Measurements from ENCODE around the gene ZNF846. TPM values are rescaled to one million over a fixed set of nuclear protein-coding genes. Genes with fewer than 3 reads are reported as not detected.

The ZNF846 gene
- total and polyA plus RNA-seq, 9 of the 15 experiments (the other 6 are each of a cell fraction or from before 2014, with no cell fraction given): 4.1 to 8.7 (median 7.8) TPM

DNA sequence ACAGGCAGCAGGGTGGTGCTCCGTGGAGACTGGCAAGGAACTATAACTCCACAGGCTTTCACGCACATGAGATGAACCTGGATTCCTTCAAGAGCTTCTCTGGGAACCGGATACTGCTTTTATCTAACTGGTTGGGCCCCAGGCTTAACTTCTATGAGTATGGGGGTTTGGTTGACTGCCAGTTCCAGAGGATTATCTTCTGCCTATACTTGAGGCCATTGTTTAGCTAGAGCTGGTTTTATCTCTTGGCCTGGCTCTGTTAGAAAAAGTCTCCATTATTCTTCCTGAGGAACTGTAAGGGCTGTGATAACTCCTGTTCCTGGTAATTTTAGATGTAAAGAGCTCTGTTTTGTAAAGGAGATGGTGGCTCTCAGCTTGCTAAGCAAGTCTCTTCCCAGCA, 40.9 kb downstream of the ZNF846 start:
- no peaks in the 10 kb centered on the region for H3K9me1 ChIP-seq (ENCODE audit: control insufficient read depth, insufficient read depth, low read length)
- H3K4me2 ChIP-seq (ENCODE audit: insufficient read depth, low read length): peak overlapping the region; percentile 48
- WGBS (ENCODE audit: insufficient coverage, low coverage, missing lambda C conversion rate): 5% methylated on average over 3 of the region's 3 CpGs
- no peaks in the 10 kb centered on the region for H3K36me3 ChIP-seq (ENCODE audit: control insufficient read depth, insufficient read depth, low read length)
- in situ Hi-C loops (cut with MboI) (no loop called here), intact Hi-C loops (cut with micrococcal nuclease) (no loop called here)
- H3K9ac ChIP-seq (ENCODE audit: insufficient read depth in 1 of 2, low read depth in 2 of 2, low read length in 2 of 2): no peak overlapping the region
- H3K27ac ChIP-seq (ENCODE audit: extremely low read depth, low read depth, low read length): peak overlapping the region; percentile 47
- no peaks in the 10 kb centered on the region for H4K20me1 ChIP-seq (replicated peaks; ENCODE audit: control insufficient read depth, insufficient read depth, low read length)
- no TSS peak for BruUV-seq (replicated peaks)
- H3K4me3 ChIP-seq: no peak overlapping the region
- ChIA-PET POLR2A (interaction anchor here (0.6 to 1.0 kb wide), 3 partner anchors 8 to 40 kb away, joined by 3 to 4 read pairs (median 3); no protein-coding TSS in a partner anchor), CTCF (ENCODE audit: low intra/inter-chr PET ratio) (no interaction called here)
- peak overlapping the region; percentile 90 for H2AFZ ChIP-seq (ENCODE audit: low read depth, low read length)
- peak; percentile 60 for FAIRE-seq
- H3K27me3 ChIP-seq (ENCODE audit: control insufficient read depth in 2 of 2, insufficient read depth in 2 of 2, low read length in 2 of 2): no peaks in the 10 kb centered on the region
- no peaks in the 10 kb centered on the region for H3K9me3 ChIP-seq (replicated peaks; ENCODE audit: control insufficient read depth, insufficient read depth, low read depth, low read length)
- peaks cover 0 to 17% of the 10 kb centered on the region in 2 experiments; a peak in 3 of 5 replicates for H3K4me1 ChIP-seq (replicated peaks in 1 of 2; ENCODE audit: control insufficient read depth in 2 of 2, insufficient read depth in 2 of 2, low read length in 2 of 2)
- ATAC-seq: peak; percentile 47
- H3K79me2 ChIP-seq (ENCODE audit: control insufficient read depth, insufficient read depth, low read length): no peaks in the 10 kb centered on the region
- DNase-seq (ENCODE audit: extremely low read depth in 1 of 4, low spot score in 3 of 4): peak in 2 of 4 experiments; percentile 27 to 67
- TF ChIP-seq HNRNPL (IDR thresholded peaks at IDR 0.05; ENCODE audit: low read depth, low read length) (no peak), JUN (IDR thresholded peaks at IDR 0.05; ENCODE audit: borderline replicate concordance, low read depth, low read length) (no peak), JUN (CRISPR knock-in tag; IDR thresholded peaks at IDR 0.05; ENCODE audit: borderline replicate concordance) (no peak), CBFA2T2 (conservative IDR thresholded peaks at IDR 0.05) (0 out of 2 replicates have a peak, but pooled peaks have one; percentile 17), IRF1 (CRISPR knock-in tag; IDR thresholded peaks at IDR 0.05; ENCODE audit: borderline replicate concordance) (no peak), NELFE (IDR thresholded peaks at IDR 0.05; ENCODE audit: insufficient read depth, insufficient read length) (no peak), NR2F6 (CRISPR knock-in tag; IDR thresholded peaks at IDR 0.05) (no peak), MIER1 (IDR thresholded peaks at IDR 0.05; ENCODE audit: low read depth) (no peak), PKNOX1 (IDR thresholded peaks at IDR 0.05) (no peak), KHSRP (IDR thresholded peaks at IDR 0.05) (no peak), NEUROD1 (IDR thresholded peaks at IDR 0.05; ENCODE audit: borderline replicate concordance, low read depth, low read length, partially characterized antibody) (no peak), ZNF57 (CRISPR knock-in tag; IDR thresholded peaks at IDR 0.05) (no peak), MAFF (IDR thresholded peaks at IDR 0.05; ENCODE audit: low read length) (no peak), SMARCA4 (IDR thresholded peaks at IDR 0.05) (no peak), CEBPG (CRISPR knock-in tag; IDR thresholded peaks at IDR 0.05) (no peak), CEBPG (tag; conservative IDR thresholded peaks at IDR 0.05 in 1 of 2, IDR thresholded peaks at IDR 0.05 in 1 of 2) (no peak), ZNF12 (CRISPR knock-in tag; IDR thresholded peaks at IDR 0.05) (no peak), SMARCB1 (IDR thresholded peaks at IDR 0.05; ENCODE audit: insufficient read length, low read depth) (no peak), MXI1 (IDR thresholded peaks at IDR 0.05; ENCODE audit: low read depth, low read length) (no peak)
- TF ChIP-seq, protein P1, sequence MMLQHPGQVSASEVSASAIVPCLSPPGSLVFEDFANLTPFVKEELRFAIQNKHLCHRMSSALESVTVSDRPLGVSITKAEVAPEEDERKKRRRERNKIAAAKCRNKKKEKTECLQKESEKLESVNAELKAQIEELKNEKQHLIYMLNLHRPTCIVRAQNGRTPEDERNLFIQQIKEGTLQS (IDR thresholded peaks at IDR 0.05): no peak
- TF ChIP-seq, protein P1 (CRISPR knock-in tag; conservative IDR thresholded peaks at IDR 0.05): no peak
- TF ChIP-seq, protein P2, sequence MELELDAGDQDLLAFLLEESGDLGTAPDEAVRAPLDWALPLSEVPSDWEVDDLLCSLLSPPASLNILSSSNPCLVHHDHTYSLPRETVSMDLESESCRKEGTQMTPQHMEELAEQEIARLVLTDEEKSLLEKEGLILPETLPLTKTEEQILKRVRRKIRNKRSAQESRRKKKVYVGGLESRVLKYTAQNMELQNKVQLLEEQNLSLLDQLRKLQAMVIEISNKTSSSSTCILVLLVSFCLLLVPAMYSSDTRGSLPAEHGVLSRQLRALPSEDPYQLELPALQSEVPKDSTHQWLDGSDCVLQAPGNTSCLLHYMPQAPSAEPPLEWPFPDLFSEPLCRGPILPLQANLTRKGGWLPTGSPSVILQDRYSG (tag; conservative IDR thresholded peaks at IDR 0.05; ENCODE audit: low read depth): no peak

Measured in K562 (cell line).